HL-60 (cell line): ENCODE results near the gene HIRA.

ENCODE experiments used
- CTCF ChIP-seq: IDR thresholded peaks from one replicate; pipeline ENCODE4 v1.5.1; 2011; ENCODE audit warnings: low read length, control low read depth, inconsistent platforms; ENCODE audit not compliant: insufficient read depth
- GABPA ChIP-seq: IDR thresholded peaks from 2 replicates; pipeline ENCODE4 v1.6.1; 2012; ENCODE audit warnings: low read depth
- POLR2AphosphoS5 ChIP-seq: IDR thresholded peaks from 2 replicates; pipeline ENCODE4 v1.6.1; 2012; ENCODE audit warnings: low read depth
- REST ChIP-seq: IDR thresholded peaks from 2 replicates; pipeline ENCODE4 v1.6.1; 2012; ENCODE audit warnings: low read depth; ENCODE audit not compliant: insufficient replicate concordance
- SPI1 ChIP-seq: IDR thresholded peaks from 2 replicates; pipeline ENCODE4 v1.6.1; 2012; ENCODE audit warnings: low read depth, mild to moderate bottlenecking, borderline replicate concordance

- no peak for TF ChIP-seq POLR2AphosphoS5
- no peak for TF ChIP-seq CTCF
- TF ChIP-seq SPI1, result no peak
- no peak for TF ChIP-seq REST
- TF ChIP-seq GABPA, result no peak
These were observed 100.1 kb downstream of the HIRA start for GRCh38 chr22:19331474-19331873.
